Measurements from ENCODE around the gene PTCD1. TPM values are rescaled to one million over a fixed set of nuclear protein-coding genes. Genes with fewer than 3 reads are reported as not detected.
"Not testable (repeated sequence)": the region's sequence is repeated elsewhere in the genome, so short reads cannot be mapped to it uniquely, and the experiment has no call there.

Gene PTCD1
- total RNA-seq, 2 donors from 2014 or later = 2.6 to 2.8 TPM

DNA sequence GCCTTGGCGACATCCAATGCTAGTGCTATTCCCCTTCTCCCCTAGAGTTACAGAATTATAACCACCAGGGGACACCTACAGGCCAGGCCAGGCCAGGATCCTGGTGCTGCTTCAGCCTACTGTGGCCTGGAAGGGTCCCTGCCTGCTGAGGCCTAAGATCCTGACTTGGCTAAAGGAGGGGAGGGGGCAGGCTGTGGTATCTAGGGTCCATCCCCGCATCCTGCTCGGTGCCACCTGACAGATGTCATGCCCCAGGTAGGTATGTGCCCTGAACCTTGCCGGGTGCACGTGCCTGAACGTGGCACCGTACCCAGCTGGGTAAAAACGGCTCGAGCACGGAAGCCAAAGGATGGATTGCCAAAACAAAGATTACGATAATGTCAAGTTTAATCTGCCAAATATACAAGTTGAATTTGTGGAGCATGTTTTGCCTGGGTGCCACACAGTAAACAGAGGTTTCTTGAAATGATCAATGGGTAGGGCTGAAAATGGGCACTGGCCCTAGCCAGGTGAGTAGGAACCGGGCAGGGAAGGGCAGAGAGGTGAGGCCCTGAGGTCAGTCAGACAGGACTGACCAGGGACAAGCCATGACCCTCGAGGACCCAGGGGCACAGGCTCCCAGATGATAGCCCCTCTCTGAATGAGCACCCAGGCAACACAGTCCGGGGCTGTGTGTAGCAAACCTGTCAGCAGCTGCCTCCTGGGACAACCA is 42.8 kb downstream of the PTCD1 start:
- DNase-seq (no peak), ATAC-seq (no peak)
- intact Hi-C loops (cut with DNase I) = no loop called here

DNA sequence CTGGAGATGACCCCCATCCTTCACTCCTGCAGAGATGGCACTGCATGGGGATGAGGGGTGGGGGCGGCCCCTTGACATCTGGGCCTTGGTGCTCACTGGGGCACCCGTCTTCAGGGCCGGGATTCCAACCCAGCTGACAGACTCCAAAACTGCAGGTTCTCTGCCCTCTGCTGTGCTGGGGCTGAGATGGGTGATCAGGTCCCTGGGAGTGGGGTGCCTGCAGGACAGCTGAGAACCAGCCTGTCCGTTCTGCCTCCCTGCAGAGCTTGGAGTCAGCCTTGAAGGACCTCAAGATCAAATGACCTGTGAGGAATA is 44.5 kb downstream of the PTCD1 start:
- intact Hi-C loops (cut with DNase I) = no loop called here
- DNase-seq = no peak

DNA sequence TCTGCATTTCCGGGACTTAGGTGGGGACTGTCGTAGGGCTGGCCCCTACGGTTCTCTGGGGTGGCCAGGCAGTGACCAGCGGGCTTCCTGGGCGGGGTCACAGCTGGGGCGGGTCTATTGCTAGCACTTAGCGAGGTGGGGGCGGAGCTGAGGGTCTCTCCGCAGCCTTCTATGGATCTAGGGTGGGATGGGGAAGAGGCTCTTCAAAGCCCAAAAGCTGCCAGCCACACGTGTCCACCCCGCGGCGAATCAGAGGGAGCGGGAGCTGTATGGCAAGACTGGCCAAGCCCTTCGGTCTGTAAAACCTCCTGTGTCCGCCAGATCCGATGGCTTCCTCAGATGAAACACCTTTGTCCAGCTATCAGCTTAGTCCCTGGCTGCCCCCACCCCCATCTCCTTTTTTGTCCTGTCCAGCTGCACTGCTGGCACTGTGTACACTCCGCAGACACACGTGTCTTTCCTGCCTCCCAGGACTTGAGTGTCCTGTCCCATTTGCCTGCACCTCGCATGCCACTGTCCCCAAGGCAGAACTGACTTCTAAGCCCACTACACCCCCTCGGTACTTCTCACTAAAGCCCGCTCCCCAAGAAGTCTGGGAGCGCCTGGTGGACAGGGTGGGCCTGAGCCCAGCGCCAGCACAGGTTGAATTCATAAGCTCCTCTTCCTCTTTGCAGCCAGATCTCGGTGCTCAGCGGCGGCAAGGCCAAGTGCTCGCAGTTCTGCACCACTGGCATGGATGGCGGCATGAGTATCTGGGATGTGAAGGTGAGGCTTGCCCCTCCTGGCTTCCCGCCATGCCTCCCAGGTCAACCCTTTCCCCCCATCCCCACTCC is 45.0 kb downstream of the PTCD1 start:
- intact Hi-C loops (cut with DNase I) = no loop called here
- peak; percentile 71 for DNase-seq
- ATAC-seq = peak; percentile 60 to 76

More for the DNA sequence above, 44.5 kb downstream of the PTCD1 start:
- ATAC-seq = no peak

DNA sequence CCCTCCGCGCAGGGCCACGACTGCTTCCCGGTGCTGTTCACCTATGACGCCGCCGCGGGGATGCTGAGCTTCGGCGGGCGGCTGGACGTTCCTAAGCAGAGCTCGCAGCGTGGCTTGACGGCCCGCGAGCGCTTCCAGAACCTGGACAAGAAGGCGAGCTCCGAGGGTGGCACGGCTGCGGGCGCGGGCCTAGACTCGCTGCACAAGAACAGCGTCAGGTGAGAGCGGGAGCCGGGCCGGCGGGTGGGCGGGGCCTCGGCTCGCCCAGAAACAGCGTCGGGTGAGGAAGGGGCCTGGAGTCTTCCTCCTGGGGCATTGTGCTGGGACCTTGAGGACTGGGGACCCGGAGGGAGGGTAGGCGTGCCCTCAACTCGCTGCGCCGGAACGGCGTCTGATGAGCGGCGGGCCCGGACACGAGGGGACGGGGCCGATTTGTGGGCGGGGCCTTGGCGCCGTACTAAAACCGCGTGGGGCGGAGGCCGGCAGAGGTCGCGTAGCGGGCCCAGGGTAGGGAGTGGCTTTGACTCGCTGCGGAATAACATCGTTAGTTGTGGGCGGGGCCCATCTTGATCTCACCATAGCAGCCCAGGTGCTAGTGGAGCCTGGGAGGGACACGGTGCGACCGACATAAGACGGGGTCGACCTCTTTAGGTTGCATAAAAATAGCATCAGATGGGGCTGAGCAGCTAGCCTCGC is 45.8 kb downstream of the PTCD1 start:
- peak; percentile 84 to 86 for ATAC-seq
- intact Hi-C loops (cut with DNase I) = no loop called here
- peak; percentile 88 for DNase-seq

DNA sequence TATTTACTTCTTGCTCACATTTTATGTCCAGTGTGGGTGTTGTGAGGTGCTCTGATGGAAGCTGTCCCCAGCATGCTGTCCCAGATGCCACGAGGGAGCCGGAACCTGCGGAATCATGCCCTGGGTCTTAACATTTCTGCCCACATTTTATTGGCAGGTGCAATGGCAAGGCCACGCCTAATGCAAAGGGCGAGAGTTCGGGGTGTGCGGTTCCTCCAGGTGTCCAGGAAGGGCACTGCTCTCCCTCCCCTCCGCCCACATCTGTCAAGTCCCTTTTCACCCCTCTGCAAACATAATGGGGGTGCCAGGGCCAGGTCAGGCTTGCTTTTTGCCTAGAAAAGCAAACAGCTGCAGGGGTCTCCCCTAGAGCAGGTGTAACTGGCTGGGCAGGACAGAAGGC is 46.6 kb downstream of the PTCD1 start:
- DNase-seq = no peak
- intact Hi-C loops (cut with DNase I) = no loop called here
- ATAC-seq = no peak

DNA sequence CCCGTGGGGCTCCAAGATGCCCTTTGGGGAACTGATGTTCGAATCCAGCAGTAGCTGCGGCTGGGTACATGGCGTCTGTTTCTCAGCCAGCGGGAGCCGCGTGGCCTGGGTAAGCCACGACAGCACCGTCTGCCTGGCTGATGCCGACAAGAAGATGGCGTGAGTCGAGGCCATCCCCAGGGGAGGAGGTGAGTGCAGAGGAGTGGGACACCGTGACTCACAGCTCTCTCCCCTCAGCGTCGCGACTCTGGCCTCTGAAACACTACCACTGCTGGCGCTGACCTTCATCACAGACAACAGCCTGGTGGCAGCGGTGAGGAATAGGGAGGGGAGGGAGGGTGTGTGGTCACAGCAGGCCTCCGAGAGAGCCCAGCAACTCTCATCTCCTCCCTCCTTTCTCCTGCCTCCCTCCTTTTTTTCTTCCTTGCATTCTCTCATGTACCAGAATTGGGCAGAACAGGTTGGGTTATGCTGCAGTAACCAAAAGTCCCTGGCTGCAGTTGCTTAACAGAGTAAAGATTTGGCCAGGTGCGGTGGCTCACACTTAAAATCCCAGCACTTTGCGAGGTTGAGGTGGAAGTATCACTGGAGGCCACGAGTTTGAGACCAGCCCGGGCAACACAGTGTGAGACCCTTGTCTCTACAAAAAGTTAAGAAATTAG is 47.5 kb downstream of the PTCD1 start:
- ATAC-seq (no peak), DNase-seq (no peak)
- intact Hi-C loops (cut with DNase I) = no loop called here

DNA sequence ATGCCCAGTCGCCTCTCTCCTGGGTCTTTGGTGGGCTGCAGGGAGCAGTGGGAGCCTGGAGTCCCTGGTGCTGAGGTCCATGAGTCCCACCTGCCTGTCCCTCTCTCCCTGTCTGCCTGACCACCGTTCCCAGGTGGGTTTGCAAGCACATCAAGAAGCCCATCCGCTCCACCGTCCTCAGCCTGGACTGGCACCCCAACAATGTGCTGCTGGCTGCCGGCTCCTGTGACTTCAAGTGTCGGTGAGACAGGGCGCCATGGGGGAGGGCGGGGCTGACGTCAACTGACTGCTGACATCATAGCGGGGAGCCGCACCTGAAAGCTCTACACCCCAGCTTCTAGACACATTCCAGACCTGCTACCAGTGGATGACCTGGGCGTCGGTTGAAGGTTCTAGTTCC is 48.8 kb downstream of the PTCD1 start:
- ATAC-seq = no peak
- intact Hi-C loops (cut with DNase I) = no loop called here
- no peak for DNase-seq

DNA sequence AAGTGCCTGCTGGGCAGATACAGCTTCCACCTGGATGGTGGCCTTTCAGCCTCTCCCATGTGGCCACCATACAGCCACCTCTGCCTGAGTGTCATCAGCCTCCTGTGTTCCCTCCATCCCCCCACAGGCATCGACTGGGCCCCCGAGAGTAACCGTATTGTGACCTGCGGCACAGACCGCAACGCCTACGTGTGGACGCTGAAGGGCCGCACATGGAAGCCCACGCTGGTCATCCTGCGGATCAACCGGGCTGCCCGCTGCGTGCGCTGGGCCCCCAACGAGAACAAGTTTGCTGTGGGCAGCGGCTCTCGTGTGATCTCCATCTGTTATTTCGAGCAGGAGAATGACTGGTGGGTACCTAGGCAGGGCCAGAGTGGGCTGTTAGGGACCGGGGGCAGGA is 50.7 kb downstream of the PTCD1 start:
- no peak for DNase-seq
- intact Hi-C loops (cut with DNase I) = no loop called here

DNA sequence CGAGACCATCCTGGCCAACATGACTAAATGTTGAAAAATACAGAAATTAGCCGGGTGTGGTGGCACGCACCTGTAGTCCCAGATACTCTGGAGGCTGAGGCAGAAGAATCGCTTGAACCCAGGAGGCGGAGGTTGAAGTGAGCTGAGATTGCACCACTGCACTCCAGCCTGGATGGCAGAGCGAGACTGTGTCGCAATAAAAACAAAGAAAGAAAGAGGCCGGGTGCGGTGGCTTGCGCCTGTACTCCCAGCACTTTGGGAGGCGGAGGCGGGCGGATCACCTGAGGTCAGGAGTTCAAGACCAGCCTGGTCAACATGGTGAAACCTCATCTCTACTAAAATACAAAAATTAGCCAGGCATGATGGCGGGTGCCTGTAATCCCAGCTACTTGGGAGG is 51.4 kb downstream of the PTCD1 start:
- ATAC-seq; intact Hi-C loops (cut with DNase I); DNase-seq: not testable (repeated sequence)

More for the DNA sequence above, 50.7 kb downstream of the PTCD1 start:
- ATAC-seq = no peak

DNA sequence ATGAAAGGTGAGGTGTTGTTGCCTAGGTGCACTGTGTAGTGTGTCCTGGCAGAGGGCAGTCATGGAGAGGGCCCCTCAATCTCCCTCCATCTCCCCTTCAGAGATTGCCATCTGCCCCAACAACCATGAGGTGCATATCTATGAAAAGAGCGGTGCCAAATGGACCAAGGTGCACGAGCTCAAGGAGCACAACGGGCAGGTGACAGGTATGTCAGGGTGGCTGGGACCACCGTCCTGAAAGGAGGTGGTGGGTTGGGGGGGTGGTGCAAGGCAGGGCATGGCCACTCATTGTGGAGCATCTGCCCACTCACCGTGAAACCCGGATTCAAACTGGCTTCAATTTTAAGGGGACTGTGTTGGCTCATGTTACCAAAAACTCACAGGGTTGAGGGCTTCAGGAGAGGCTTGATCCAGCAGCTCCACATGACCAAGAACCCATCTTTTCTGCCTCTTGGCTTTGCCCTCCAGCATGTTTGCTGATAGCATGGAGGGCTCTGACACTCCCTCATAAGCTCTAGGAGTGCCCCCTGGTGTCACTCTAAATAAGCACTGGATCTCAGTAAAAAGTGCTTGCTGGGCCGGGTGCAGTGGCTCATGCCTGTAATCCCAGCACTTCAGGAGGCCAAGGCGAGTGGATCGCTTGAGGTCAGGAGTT is 51.9 kb downstream of the PTCD1 start:
- intact Hi-C loops (cut with DNase I) = no loop called here
- DNase-seq (no peak), ATAC-seq (no peak)

DNA sequence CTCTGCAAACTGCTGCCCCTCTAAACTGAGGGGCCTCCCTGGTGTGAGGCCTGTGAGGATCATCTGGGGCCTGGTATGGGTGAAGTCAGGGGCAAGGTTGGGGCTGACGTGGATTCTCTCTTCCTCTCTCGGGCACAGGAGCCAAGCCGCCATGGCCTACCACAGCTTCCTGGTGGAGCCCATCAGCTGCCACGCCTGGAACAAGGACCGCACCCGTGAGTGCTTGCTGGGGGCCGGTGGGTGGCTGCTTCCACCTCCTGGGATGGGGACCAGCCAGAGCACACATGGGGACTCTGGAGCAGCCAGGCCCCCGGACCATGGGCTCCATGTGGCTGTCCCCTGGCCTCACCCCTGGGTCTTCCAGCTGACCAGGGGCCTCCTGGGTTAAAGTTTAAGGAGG is 53.0 kb downstream of the PTCD1 start:
- DNase-seq (no peak), ATAC-seq (no peak)
- intact Hi-C loops (cut with DNase I) = no loop called here

DNA sequence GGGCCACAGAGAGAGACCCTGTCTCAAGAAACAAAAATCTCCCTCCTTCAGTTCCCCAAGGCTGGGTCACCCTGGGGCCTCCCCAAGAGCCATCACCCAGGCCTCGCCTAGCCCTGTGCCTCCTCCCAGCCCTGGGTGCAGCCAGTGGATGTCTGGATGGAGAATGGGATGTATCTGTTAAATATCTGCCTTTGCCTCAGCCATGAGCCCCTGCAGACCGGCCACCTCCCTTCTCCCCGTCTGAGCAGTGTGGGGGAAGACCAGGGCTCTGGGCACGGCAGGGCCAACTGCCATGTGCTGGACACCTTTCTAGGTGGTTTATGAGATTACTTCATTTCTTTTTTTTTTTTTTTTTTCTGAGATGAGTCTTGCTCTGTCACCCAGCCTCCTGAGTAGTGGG is 54.1 kb downstream of the PTCD1 start:
- DNase-seq (no peak), ATAC-seq (no peak)
- intact Hi-C loops (cut with DNase I) = no loop called here

DNA sequence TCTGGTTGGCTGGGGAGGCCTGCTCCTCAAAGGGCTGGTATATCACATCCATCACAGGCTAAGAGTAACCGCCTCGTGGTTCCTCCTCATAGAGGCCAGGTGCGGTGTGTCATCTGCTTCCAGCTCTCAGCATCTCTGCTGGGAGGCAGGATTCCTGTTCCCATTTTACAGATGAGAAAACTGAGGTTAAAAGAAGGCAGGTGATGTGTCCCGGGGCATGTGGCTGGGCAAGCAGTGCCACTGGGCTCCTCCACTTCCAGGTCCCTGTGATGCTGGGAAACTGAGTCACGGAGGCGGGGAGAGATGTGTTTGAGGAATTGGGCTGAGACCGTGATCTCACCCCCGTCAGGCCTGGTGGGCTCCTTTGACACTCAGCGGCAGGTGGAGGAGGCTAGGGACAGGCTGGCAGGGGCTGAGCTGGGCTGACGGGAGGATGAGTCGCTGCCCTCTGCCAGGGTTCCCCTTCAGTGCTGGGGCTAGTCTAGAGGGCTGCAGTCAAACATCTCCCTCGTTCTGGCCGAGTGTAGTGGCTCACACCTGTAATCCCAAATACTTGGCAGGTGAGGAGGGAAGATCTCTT is 54.7 kb downstream of the PTCD1 start:
- intact Hi-C loops (cut with DNase I) = no loop called here
- DNase-seq (no peak), ATAC-seq (no peak)

DNA sequence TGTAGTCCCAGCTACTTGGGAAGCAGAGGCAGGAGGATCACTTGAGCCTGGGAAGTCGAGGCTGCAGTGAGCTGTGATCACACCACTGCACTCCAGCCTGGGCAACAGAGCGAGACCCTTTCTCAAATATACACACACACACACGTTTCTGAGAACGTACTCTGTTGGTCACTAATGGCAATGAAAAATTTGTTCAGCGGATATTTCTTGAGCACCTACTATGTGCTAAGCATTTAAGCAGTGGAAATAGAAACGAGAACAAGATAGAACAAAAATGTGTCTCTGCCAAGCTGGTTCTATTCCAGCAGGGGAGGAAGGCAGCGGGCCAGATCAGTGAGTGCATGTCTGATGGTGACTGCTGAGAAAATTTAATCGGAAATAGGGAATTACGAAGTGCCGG is 55.4 kb downstream of the PTCD1 start:
- ATAC-seq = no peak
- intact Hi-C loops (cut with DNase I) = no loop called here

DNA sequence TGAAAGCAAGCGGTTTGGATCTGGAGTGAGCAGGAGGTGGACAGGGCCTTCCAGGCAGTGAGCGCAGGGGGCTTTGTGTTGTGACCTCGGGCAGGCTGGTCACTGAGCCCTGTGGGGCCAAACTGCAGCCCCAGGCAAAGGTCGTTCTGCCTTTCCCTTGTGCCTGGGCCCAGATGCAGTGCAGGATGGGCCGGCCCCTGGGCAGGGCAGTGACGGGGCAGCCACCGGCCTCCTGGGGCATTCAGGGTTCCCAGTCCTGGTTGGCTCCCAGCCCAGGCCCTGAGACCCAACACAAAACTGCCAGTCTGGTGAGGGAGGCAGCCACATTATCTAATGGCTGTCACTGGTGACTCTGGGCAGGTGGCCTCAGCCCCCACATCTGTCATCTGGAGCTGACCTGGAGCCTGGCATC is 56.9 kb downstream of the PTCD1 start:
- ATAC-seq (no peak), DNase-seq (no peak)
- intact Hi-C loops (cut with DNase I) = no loop called here

More for the DNA sequence above, 55.4 kb downstream of the PTCD1 start:
- no peak for DNase-seq

DNA sequence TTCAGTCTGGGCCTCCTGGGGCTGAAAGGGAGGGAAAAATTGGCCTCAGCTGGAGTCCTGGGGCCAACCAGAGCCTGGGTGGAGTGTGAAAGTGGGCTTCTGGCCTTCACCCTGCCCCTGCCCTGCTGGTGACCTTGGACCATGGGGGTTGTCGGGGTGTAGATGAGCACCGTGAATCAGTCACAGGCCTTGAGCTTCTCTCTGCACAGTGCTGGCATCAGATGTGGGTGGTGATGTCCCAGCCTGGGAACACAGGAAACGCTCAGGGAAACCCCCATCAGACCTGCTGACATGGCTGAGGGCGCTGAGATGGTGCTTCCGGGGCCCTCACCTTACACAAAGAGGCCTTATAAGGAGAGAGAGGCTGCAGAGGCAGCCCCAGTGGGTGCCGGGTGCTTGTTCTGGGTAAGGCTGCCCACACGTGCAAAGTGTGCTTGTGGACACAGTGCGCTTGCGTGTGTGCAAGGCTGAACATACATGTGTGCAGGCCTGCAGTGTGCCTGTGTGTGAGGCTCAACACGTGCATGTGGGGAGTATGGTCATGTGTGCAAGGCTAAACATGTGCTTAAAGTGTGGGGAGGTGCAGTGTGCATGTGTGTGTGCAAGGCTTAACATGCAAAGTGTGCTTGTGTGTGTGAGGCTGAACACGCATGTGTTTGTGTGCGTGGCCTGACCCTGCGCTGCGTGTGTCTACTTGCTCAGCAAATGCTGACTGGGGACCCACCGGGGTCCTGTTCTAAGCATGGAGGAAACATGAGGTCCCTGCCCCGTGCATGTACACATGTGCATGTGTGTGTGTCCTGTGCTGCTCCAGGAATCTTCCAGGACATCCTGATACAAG is 57.6 kb downstream of the PTCD1 start:
- intact Hi-C loops (cut with DNase I) = no loop called here
- ATAC-seq (peak; percentile 8 to 23), DNase-seq (no peak)

DNA sequence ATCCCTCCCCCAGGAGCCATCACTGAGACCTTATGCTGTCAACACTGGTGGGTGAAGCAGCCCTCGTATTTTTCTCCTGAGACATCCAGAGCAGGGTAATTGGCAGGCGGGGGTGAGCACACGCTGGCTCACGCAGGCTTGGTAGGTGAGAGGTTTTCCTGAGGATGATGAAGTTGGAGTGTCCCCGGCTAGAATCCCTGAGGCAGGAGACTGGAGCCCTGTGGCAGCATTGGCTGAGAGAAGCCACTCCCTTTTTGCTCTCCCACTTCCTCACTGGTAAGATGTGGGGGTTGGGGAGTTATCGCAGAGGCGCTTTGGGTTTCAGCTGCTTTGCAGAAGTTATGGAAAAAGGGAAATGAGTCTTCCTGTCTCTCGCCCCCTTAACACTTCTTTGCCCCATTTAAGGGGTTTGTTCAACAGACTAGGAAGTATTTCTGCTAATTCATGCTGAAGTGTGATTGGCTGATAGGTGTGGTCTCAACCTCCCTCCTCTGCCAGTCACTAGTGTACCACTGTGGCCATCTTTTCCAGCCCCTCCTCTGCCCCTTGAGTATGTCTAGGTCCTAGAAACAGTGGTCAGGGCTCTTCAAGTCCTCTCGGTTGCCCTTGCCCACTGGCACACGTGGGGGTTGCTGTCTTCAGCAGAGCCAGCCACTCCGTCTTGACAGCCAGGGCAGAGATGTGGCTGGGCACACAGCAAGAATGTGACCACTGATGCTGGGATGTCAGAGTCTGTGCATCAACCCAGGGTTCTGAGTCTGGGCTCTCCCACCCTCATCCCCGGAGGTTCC is 58.4 kb downstream of the PTCD1 start:
- peak; percentile 61 for DNase-seq
- peak; percentile 49 to 51 for ATAC-seq
- intact Hi-C loops (cut with DNase I) = no loop called here

All from left cardiac atrium (tissue), 4 donors.